Measurements from ENCODE around the gene SH3PXD2A. TPM values are rescaled to one million over a fixed set of nuclear protein-coding genes. Genes with fewer than 3 reads are reported as not detected.

SH3PXD2A gene
- total and polyA plus RNA-seq, 2 donors (not counting 1 experiment from before 2014, with no cell fraction given), result 3.2 to 33.5 TPM

GRCh38 chr10:103593022-103593570, 262.3 kb downstream of the SH3PXD2A start:
- no peak overlapping the region for H3K27ac ChIP-seq (ENCODE audit: low read length in 2 of 2)
- H3K4me1 ChIP-seq (ENCODE audit: control insufficient read depth in 2 of 2, insufficient read depth in 2 of 2, low read length in 2 of 2), result no peaks in the 10 kb centered on the region
- 81% methylated on average over 3 of the region's 3 CpGs for WGBS (ENCODE audit: insufficient coverage)
- Mint-ChIP-seq H3K27ac (no peak overlapping the region), H3K27me3 (no peaks in the 10 kb centered on the region), H3K4me3 (no peak overlapping the region), H3K4me1 (no peaks in the 10 kb centered on the region), H3K9me3 (ENCODE audit: insufficient read depth) (no peaks in the 10 kb centered on the region)
- H3K27me3 ChIP-seq (replicated peaks in 1 of 4; ENCODE audit: control extremely low read depth in 1 of 4, control insufficient read depth in 3 of 4, insufficient read depth in 4 of 4, low read length in 3 of 4), result no peaks in the 10 kb centered on the region
- H3K9me3 ChIP-seq (ENCODE audit: control extremely low read depth in 1 of 3, control insufficient read depth in 2 of 3, insufficient read depth in 1 of 3, low read length in 2 of 3), result no peaks in the 10 kb centered on the region
- H3K36me3 ChIP-seq (replicated peaks in 1 of 2; ENCODE audit: control extremely low read depth in 1 of 2, control insufficient read depth in 1 of 2, extremely low read depth in 1 of 2, insufficient read depth in 2 of 2, low read length in 1 of 2), result no peaks in the 10 kb centered on the region
- POLR2A ChIA-PET, result no interaction called here
- ATAC-seq (ENCODE audit: low read depth) (no peak), DNase-seq (no peak)
- intact Hi-C loops (cut with micrococcal nuclease), result loop anchor here (2.0 to 5.0 kb wide), 2 partner anchors 101 to 176 kb away; partner anchors contain the start of gene NEURL1
- no peaks in the 10 kb centered on the region for H3K79me2 ChIP-seq (ENCODE audit: control insufficient read depth, insufficient read depth, low read length)
- no peaks in the 10 kb centered on the region for H4K20me1 ChIP-seq (ENCODE audit: control insufficient read depth, insufficient read depth, low read length, poor library complexity, severe bottlenecking)
- H2AFZ ChIP-seq (ENCODE audit: insufficient read depth, low read depth, low read length, poor library complexity, severe bottlenecking), result no peak overlapping the region
- TF ChIP-seq CTCF (IDR thresholded peaks at IDR 0.05), result no peak
- no peak for TF ChIP-seq EZH2 (IDR thresholded peaks at IDR 0.05; ENCODE audit: borderline replicate concordance, insufficient read depth, low read depth, low read length, poor library complexity, severe bottlenecking)
- CTCF ChIA-PET, result interaction anchor here (0.6 to 2.8 kb wide), 13 partner anchors 9 to 178 kb away, joined by 3 to 10 read pairs (median 4); no protein-coding TSS in a partner anchor
- no peak overlapping the region for H3K4me3 ChIP-seq (ENCODE audit: control extremely low read depth in 1 of 5, extremely low read depth in 1 of 5, insufficient read depth in 1 of 5, low read depth in 2 of 5, low read length in 4 of 5)
- no peak overlapping the region for H3K9ac ChIP-seq (ENCODE audit: low read length)
- H3K4me2 ChIP-seq (replicated peaks; ENCODE audit: low read depth, low read length, poor library complexity, severe bottlenecking), result no peak overlapping the region
